Fibroblast of the aortic adventitia (primary cell): ENCODE data around the gene MRPS35. TPM values are rescaled to one million over a fixed set of nuclear protein-coding genes. Genes with fewer than 3 reads are reported as not detected.

Experiments used
- DNase-seq: peaks from one replicate; pipeline ENCODE4 v3.0.0-alpha.2; 2010; ENCODE audit warnings: low read depth
- H3K4me3 ChIP-seq: 2 replicates; pipeline ENCODE4 v1.5.1; 2011; ENCODE audit warnings: low read depth, mild to moderate bottlenecking, control low read depth, low read length, moderate library complexity
- CTCF ChIP-seq: IDR thresholded peaks from 2 replicates; pipeline ENCODE4 v1.5.1; 2011; ENCODE audit warnings: mild to moderate bottlenecking, low read length, control low read depth, inconsistent platforms; ENCODE audit not compliant: insufficient read depth
- total RNA-seq: library from RNA; depleted of rRNA; stranded (reverse); fragments of >200 nt; gene quantifications from 2 replicates; pipeline ENCODE4 v1.2.3, GENCODE V29; 2012; ENCODE audit warnings: low replicate concordance

MRPS35 gene
- total RNA-seq: 58.5 and 87.4 TPM in 2 replicates

GRCh38 chr12:27710592-27711316, at the start of gene MRPS35:
Gene MRPS35 (plus strand): TSS chr12:27710832. CDS start chr12:27710844, 12 bp downstream.
- peak; percentile 93 for DNase-seq
- TF ChIP-seq CTCF: no peak
- H3K4me3 ChIP-seq: peak within 1 kb of the TSS; percentile 99

GRCh38 chr12:27665704-27666103, 44.9 kb upstream of the MRPS35 start:
- no peak for DNase-seq
- no peak overlapping the region for H3K4me3 ChIP-seq
- no peak for TF ChIP-seq CTCF

GRCh38 chr12:27666510-27666909, 44.1 kb upstream of the MRPS35 start:
- TF ChIP-seq CTCF: no peak
- DNase-seq: no peak
- no peak overlapping the region for H3K4me3 ChIP-seq

GRCh38 chr12:27667540-27667939, 43.1 kb upstream of the MRPS35 start:
- H3K4me3 ChIP-seq: no peak overlapping the region
- TF ChIP-seq CTCF: no peak

GRCh38 chr12:27672051-27672450, 38.6 kb upstream of the MRPS35 start:
- TF ChIP-seq CTCF: no peak
- no peak overlapping the region for H3K4me3 ChIP-seq
- no peak for DNase-seq

More at GRCh38 chr12:27667540-27667939, 43.1 kb upstream of the MRPS35 start:
- DNase-seq: peak; percentile 86

GRCh38 chr12:27672643-27673042, 38.0 kb upstream of the MRPS35 start:
- DNase-seq: peak; percentile 37
- no peak overlapping the region for H3K4me3 ChIP-seq

More at GRCh38 chr12:27672643-27673042, 38.0 kb upstream of the MRPS35 start:
- TF ChIP-seq CTCF: no peak
